H1 (cell line): ENCODE measurements around the gene EBF3. TPM values are rescaled to one million over a fixed set of nuclear protein-coding genes. Genes with fewer than 3 reads are reported as not detected.

ENCODE experiments used
- CTCF ChIA-PET: fragments of 300-600 bp; sonication (Branson Sonifier 250); formaldehyde crosslinking; loops from one replicate; lab custom pipeline; 2021; ENCODE audit not compliant: partially characterized antibody; lab: Charles Lee
- POLR2A ChIA-PET: fragments of 300-600 bp; sonication (Branson Sonifier 250); formaldehyde crosslinking; loops from one replicate; lab custom pipeline; 2021; ENCODE audit warnings: inconsistent platforms; ENCODE audit not compliant: partially characterized antibody; lab: Charles Lee
- DNase-seq, 2 experiments: peaks; one replicate each; pipeline versions ENCODE4 v3.0.0 to v3.0.0-alpha.2; 2010 to 2022; ENCODE audit warnings: low spot score in 2 of 2, low read depth in 1 of 2, mixed read lengths in 1 of 2
- FAIRE-seq: peaks from 2 replicates; lab custom pipeline; 2011; peaks lifted over from hg19 to GRCh38; lab: Jason Lieb, UNC
- H2AFZ ChIP-seq: 2 replicates; pipeline ENCODE4 v1.8.1; 2012; ENCODE audit warnings: low read length, inconsistent platforms
- H2AK5ac ChIP-seq: 2 replicates; pipeline ENCODE4 v1.6.1; 2013; ENCODE audit warnings: low read depth, low read length
- H2BK120ac ChIP-seq: replicated peaks from 2 replicates; pipeline ENCODE3; 2013; ENCODE audit warnings: low read depth, low read length, inconsistent platforms
- H2BK12ac ChIP-seq: 2 replicates; pipeline ENCODE4 v1.6.1; 2013; ENCODE audit warnings: low read depth, low read length
- H2BK15ac ChIP-seq: 2 replicates; pipeline ENCODE4 v1.6.1; 2013; ENCODE audit warnings: low read length
- H2BK20ac ChIP-seq: 2 replicates; pipeline ENCODE4 v1.6.1; 2013; ENCODE audit warnings: low read length
- H2BK5ac ChIP-seq: 2 replicates; pipeline ENCODE4 v1.6.1; 2013; ENCODE audit warnings: low read depth, low read length
- H3K14ac ChIP-seq: 2 replicates; pipeline ENCODE4 v1.6.1; 2013; ENCODE audit warnings: inconsistent platforms; ENCODE audit not compliant: insufficient read length
- H3K18ac ChIP-seq: 2 replicates; pipeline ENCODE4 v1.6.1; 2013; ENCODE audit warnings: low read length; ENCODE audit errors: extremely low read depth
- H3K23ac ChIP-seq: 2 replicates; pipeline ENCODE4 v1.6.1; 2013; ENCODE audit warnings: inconsistent platforms; ENCODE audit not compliant: insufficient read length
- H3K23me2 ChIP-seq: 2 replicates; pipeline ENCODE4 v1.6.1; 2013; ENCODE audit warnings: low read depth, low read length
- H3K27ac ChIP-seq: 2 replicates; pipeline ENCODE4 v1.6.1; 2011; ENCODE audit warnings: low read depth, low read length, inconsistent platforms
- H3K27me3 ChIP-seq, 4 experiments: replicated peaks in 1 of 4; 1 replicate in 1 of 4; 2 replicates in 3 of 4; pipeline versions ENCODE4 v1.6.1 to v1.8.1; 2011 to 2013; ENCODE audit warnings: low read length in 3 of 4, mild to moderate bottlenecking in 3 of 4, inconsistent platforms in 2 of 4, mixed read lengths in 2 of 4, moderate library complexity in 1 of 4; ENCODE audit not compliant: control insufficient read depth in 3 of 4, insufficient read depth in 3 of 4; ENCODE audit errors: extremely low read depth in 1 of 4
- H3K36me3 ChIP-seq, 4 experiments: 2 replicates each; pipeline versions ENCODE4 v1.6.1 to v1.8.1; 2011 to 2013; ENCODE audit warnings: mild to moderate bottlenecking in 4 of 4, low read length in 3 of 4, moderate library complexity in 2 of 4, control low read depth in 1 of 4, inconsistent platforms in 1 of 4; ENCODE audit not compliant: insufficient read depth in 4 of 4, control insufficient read depth in 2 of 4
- H3K4ac ChIP-seq: replicated peaks from 2 replicates; pipeline ENCODE3; 2013; ENCODE audit warnings: low read length, low read depth, mixed read lengths, inconsistent platforms; ENCODE audit not compliant: insufficient read length
- H3K4me1 ChIP-seq, 4 experiments: replicated peaks in 1 of 4; 1 replicate in 1 of 4; 2 replicates in 3 of 4; pipeline versions ENCODE4 v1.6.1 to v1.8.1; 2011 to 2013; ENCODE audit warnings: low read length in 3 of 4, inconsistent platforms in 2 of 4, mixed read lengths in 1 of 4; ENCODE audit not compliant: insufficient read depth in 4 of 4, control insufficient read depth in 3 of 4
- H3K4me2 ChIP-seq, 2 experiments: 2 replicates each; pipeline versions ENCODE4 v1.6.1 to v1.8.1; 2011 to 2013; ENCODE audit warnings: low read depth in 2 of 2, low read length in 2 of 2, control low read depth in 1 of 2, inconsistent platforms in 1 of 2, mild to moderate bottlenecking in 1 of 2; ENCODE audit not compliant: insufficient read depth in 1 of 2
- H3K4me3 ChIP-seq, 4 experiments: fragments of 200-600, 300-600 bp in 1 of 4; sonication (generic), shearing (Covaris generic), sonication (Bioruptor Twin) in 1 of 4; 2 replicates each; pipeline versions ENCODE4 v1.5.1 to v1.8.1; 2011 to 2016; ENCODE audit warnings: low read length in 4 of 4, low read depth in 3 of 4, control low read depth in 2 of 4, inconsistent platforms in 2 of 4, mild to moderate bottlenecking in 2 of 4, mixed read lengths in 1 of 4, moderate library complexity in 1 of 4; ENCODE audit not compliant: insufficient read depth in 2 of 4; ENCODE audit errors: extremely low read depth in 1 of 4
- H3K56ac ChIP-seq: replicated peaks from 2 replicates; pipeline ENCODE3; 2013; ENCODE audit warnings: low read depth, mild to moderate bottlenecking, mixed read lengths, low read length, inconsistent platforms; ENCODE audit not compliant: insufficient read length
- H3K79me1 ChIP-seq: 2 replicates; pipeline ENCODE4 v1.6.1; 2013; ENCODE audit warnings: low read depth, low read length, control low read depth
- H3K79me2 ChIP-seq, 2 experiments: 2 replicates each; pipeline versions ENCODE4 v1.6.1 to v1.8.1; 2012 to 2013; ENCODE audit warnings: low read length in 2 of 2, mild to moderate bottlenecking in 2 of 2, inconsistent platforms in 1 of 2; ENCODE audit not compliant: insufficient read depth in 2 of 2, control insufficient read depth in 1 of 2
- H3K9ac ChIP-seq, 4 experiments: replicated peaks in 1 of 4; 1 replicate in 1 of 4; 2 replicates in 3 of 4; pipeline versions ENCODE4 v1.6.1 to v1.8.1; 2011 to 2013; ENCODE audit warnings: low read depth in 3 of 4, low read length in 3 of 4, control low read depth in 2 of 4, mild to moderate bottlenecking in 2 of 4, moderate library complexity in 2 of 4, inconsistent platforms in 1 of 4; ENCODE audit errors: extremely low read depth in 1 of 4
- H3K9me3 ChIP-seq, 2 experiments: 2 replicates each; pipeline versions ENCODE4 v1.6.1 to v1.8.1; 2012 to 2013; ENCODE audit warnings: mild to moderate bottlenecking in 2 of 2, moderate library complexity in 2 of 2, control low read depth in 1 of 2, inconsistent platforms in 1 of 2, low read depth in 1 of 2, low read length in 1 of 2, mixed read lengths in 1 of 2; ENCODE audit not compliant: insufficient read depth in 2 of 2
- H4K20me1 ChIP-seq, 2 experiments: replicated peaks in 1 of 2; 2 replicates each; pipeline versions ENCODE3 to v1.8.1; 2011 to 2013; ENCODE audit warnings: inconsistent platforms in 2 of 2, low read length in 2 of 2, mild to moderate bottlenecking in 1 of 2; ENCODE audit not compliant: insufficient read depth in 2 of 2, control insufficient read depth in 1 of 2
- H4K5ac ChIP-seq: 2 replicates; pipeline ENCODE4 v1.6.1; 2013; ENCODE audit warnings: low read length, low read depth, mixed read lengths, inconsistent platforms; ENCODE audit not compliant: insufficient read length
- H4K8ac ChIP-seq: 2 replicates; pipeline ENCODE4 v1.8.0; 2013; ENCODE audit warnings: mild to moderate bottlenecking, moderate library complexity, low read length, inconsistent platforms; ENCODE audit not compliant: insufficient read depth; ENCODE audit errors: extremely low read depth
- H4K91ac ChIP-seq: replicated peaks from 2 replicates; pipeline ENCODE3; 2013; ENCODE audit warnings: low read length, mixed read lengths, inconsistent platforms; ENCODE audit not compliant: insufficient read length
- CTCF ChIP-seq, 3 experiments: IDR thresholded peaks; 1 replicate in 2 of 3; 2 replicates in 1 of 3; pipeline versions ENCODE4 v1.5.1 to v1.6.1; 2011; ENCODE audit warnings: low read length in 3 of 3, mild to moderate bottlenecking in 3 of 3, inconsistent platforms in 2 of 3, low read depth in 1 of 3, moderate library complexity in 1 of 3; ENCODE audit not compliant: insufficient read depth in 1 of 3; ENCODE audit errors: control extremely low read depth in 1 of 3
- NRF1 ChIP-seq: IDR thresholded peaks from 2 replicates; pipeline ENCODE4 v1.6.1; 2011; ENCODE audit warnings: mild to moderate bottlenecking, low read depth, low read length, improper control_type of control experiment
- POLR2A ChIP-seq, 2 experiments: IDR thresholded peaks; 1 replicate in 1 of 2; 2 replicates in 1 of 2; pipeline ENCODE4 v1.6.1; 2011; ENCODE audit warnings: low read depth in 2 of 2, low read length in 2 of 2, mild to moderate bottlenecking in 2 of 2; ENCODE audit errors: control extremely low read depth in 1 of 2
- RAD21 ChIP-seq, 2 experiments: IDR thresholded peaks in 1 of 2; conservative IDR thresholded peaks in 1 of 2; 2 replicates each; pipeline ENCODE4 v1.6.1; 2011; ENCODE audit warnings: low read depth in 2 of 2, low read length in 2 of 2, improper control_type of control experiment in 1 of 2, inconsistent platforms in 1 of 2, mild to moderate bottlenecking in 1 of 2, moderate library complexity in 1 of 2
- SIN3A ChIP-seq, 2 experiments: IDR thresholded peaks in 1 of 2; conservative IDR thresholded peaks in 1 of 2; 2 replicates each; pipeline ENCODE4 v1.6.1; 2011 to 2012; ENCODE audit warnings: low read length in 2 of 2, improper control_type of control experiment in 1 of 2, low read depth in 1 of 2, mild to moderate bottlenecking in 1 of 2
- SP1 ChIP-seq: IDR thresholded peaks from 2 replicates; pipeline ENCODE4 v1.6.1; 2011; ENCODE audit warnings: low read depth, low read length
- SUZ12 ChIP-seq: fragments of 200-600 bp; sonication (generic); IDR thresholded peaks from 2 replicates; pipeline ENCODE4 v1.6.1; 2012; ENCODE audit warnings: mild to moderate bottlenecking, inconsistent platforms, low read length, moderate library complexity, mixed read lengths
- WGBS, 2 experiments: shearing (Covaris generic) in 1 of 2; methylation state at CpG; one replicate each; pipeline versions ENCODE4 v1.1.6 to v1.1.7; 2013 to 2015; ENCODE audit warnings: low lambda C conversion rate in 2 of 2, mixed read lengths in 2 of 2, inconsistent platforms in 1 of 2, low coverage in 1 of 2, missing lambda C conversion rate in 1 of 2; ENCODE audit not compliant: insufficient replicate concordance in 2 of 2, insufficient coverage in 1 of 2, insufficient read length in 1 of 2; ENCODE audit errors: extremely low coverage in 1 of 2, missing lambda C conversion rate in 1 of 2; 5-methylcytosine and 5-hydroxymethylcytosine counted together
- polyA plus RNA-seq, 7 experiments: library from polyadenylated mRNA; depleted of rRNA in 3 of 7; stranded (reverse) in 5 of 7; unstranded in 2 of 7; fragments of >200 nt in 5 of 7; fragments of 200-250 nt in 2 of 7; gene quantifications; 1 replicate in 5 of 7; 2 replicates in 1 of 7; 4 replicates in 1 of 7; pipeline versions ENCODE4 v1.2.1 to v1.2.3, GENCODE V29; 2011 to 2013; ENCODE audit warnings: missing spikeins in 2 of 7, mixed read lengths in 2 of 7
- total RNA-seq: library from RNA; stranded (reverse); fragmentation: NEBNext Ultra II Directional; extraction: Animal tissue kit (Norgen Biotek cat#: 25700); gene quantifications from 2 replicates; pipeline ENCODE4 v1.2.1, GENCODE V29; 2021

The EBF3 gene
- total and polyA plus RNA-seq, 2 of the 8 experiments (the other 6 are each of a cell fraction or from before 2014, with no cell fraction given): 0.08 to 0.26 TPM

- CTCF ChIA-PET: interaction anchor here (0.7 to 3.4 kb wide), 11 partner anchors 10 to 272 kb away, joined by 3 to 24 read pairs (median 4); no protein-coding TSS in a partner anchor
- WGBS, 2 experiments: 85% methylated on average over 30 of the region's 31 CpGs; no CpG with 5 or more reads in 1 of the 2 experiments
- Histone ChIP-seq H3K18ac (no peak overlapping the region), H3K79me2 (no peaks in the 10 kb centered on the region), H3K27ac (no peak overlapping the region), H3K4ac (no peak overlapping the region), H2BK15ac (no peak overlapping the region), H4K8ac (peak overlapping the region; percentile 64; the same call in 1 of the 2 replicates), H3K36me3 (no peaks in the 10 kb centered on the region), H3K27me3 (no peaks in the 10 kb centered on the region), H4K20me1 (no peaks in the 10 kb centered on the region), H3K4me2 (no peak overlapping the region), H2AK5ac (no peak overlapping the region), H3K79me1 (no peaks in the 10 kb centered on the region), H4K91ac (no peak overlapping the region), H4K5ac (no peak overlapping the region), H3K56ac (no peak overlapping the region), H3K9ac (no peak overlapping the region), H2BK120ac (no peak overlapping the region), H2BK5ac (no peak overlapping the region), H3K14ac (no peak overlapping the region), H2BK20ac (no peak overlapping the region), H2BK12ac (no peak overlapping the region), H3K23me2 (no peaks in the 10 kb centered on the region), H3K4me1 (no peaks in the 10 kb centered on the region; a peak in 1 of 7 replicates), H2AFZ (no peak overlapping the region), H3K4me3 (no peak overlapping the region), H3K9me3 (peaks cover 0 to 3% of the 10 kb centered on the region in 2 experiments; a peak in 1 of 4 replicates), H3K23ac (no peak overlapping the region)
- POLR2A ChIA-PET: no interaction called here
- DNase-seq: no peak
- no peak for TF ChIP-seq SUZ12
- no peak for TF ChIP-seq SIN3A (conservative IDR thresholded peaks at IDR 0.05 in 1 of 2, IDR thresholded peaks at IDR 0.05 in 1 of 2; ENCODE audit: low read depth in 1 of 2, low read length in 2 of 2)
- TF ChIP-seq SP1: no peak
- no peak for TF ChIP-seq NRF1
- TF ChIP-seq CTCF (IDR thresholded peaks at IDR 0.05; ENCODE audit: control extremely low read depth in 1 of 3, insufficient read depth in 1 of 3, low read depth in 1 of 3, low read length in 3 of 3): peak in 2 of 3 experiments; percentile 26 to 27; a peak in 2 of 4 replicates
- TF ChIP-seq RAD21 (IDR thresholded peaks at IDR 0.05 in 1 of 2, conservative IDR thresholded peaks at IDR 0.05 in 1 of 2; ENCODE audit: low read depth in 2 of 2, low read length in 2 of 2): no peak
- no peak for TF ChIP-seq POLR2A (IDR thresholded peaks at IDR 0.05; ENCODE audit: control extremely low read depth in 1 of 2, low read depth in 2 of 2, low read length in 2 of 2)
- FAIRE-seq: no peak
These were observed 109.0 kb downstream of the EBF3 start for GRCh38 chr10:129854796-129855705.
